SH-SY5Y (cell line): Measurements from ENCODE around the gene OR2AE1.

Source experiments
- GATA2 ChIP-seq: IDR thresholded peaks from 2 replicates; pipeline ENCODE4 v1.6.1; 2011; ENCODE audit warnings: mild to moderate bottlenecking, low read depth, low read length
- GATA3 ChIP-seq: IDR thresholded peaks from 2 replicates; pipeline ENCODE4 v1.6.1; 2011; ENCODE audit warnings: low read depth, mild to moderate bottlenecking, low read length, moderate library complexity

GRCh38 chr7:99920149-99920548, 43.3 kb upstream of the OR2AE1 start:
- TF ChIP-seq GATA2, result no peak
- TF ChIP-seq GATA3, result no peak
